Measurements from ENCODE around the gene SNAPC2.

Gene SNAPC2

GRCh38 chr19:7905859-7906258 lies 14.3 kb upstream of the SNAPC2 start:
- TF ChIP-seq CTCF (IDR thresholded peaks at IDR 0.05; ENCODE audit: borderline replicate concordance, control extremely low read depth, extremely low read depth, insufficient read depth, missing control alignments), result no peak
- no peak for DNase-seq (ENCODE audit: low spot score)
- in situ Hi-C loops (cut with MboI; ENCODE audit: low sequenced_read_pairs, unreplicated experiment), result no loop called here

GRCh38 chr19:7907122-7907521 lies 13.0 kb upstream of the SNAPC2 start:
- TF ChIP-seq CTCF (IDR thresholded peaks at IDR 0.05; ENCODE audit: borderline replicate concordance, control extremely low read depth, extremely low read depth, insufficient read depth, missing control alignments), result no peak
- in situ Hi-C loops (cut with MboI; ENCODE audit: low sequenced_read_pairs, unreplicated experiment), result no loop called here

GRCh38 chr19:7907544-7907943 lies 12.6 kb upstream of the SNAPC2 start:
- DNase-seq (ENCODE audit: low spot score), result no peak
- no peak for TF ChIP-seq CTCF (IDR thresholded peaks at IDR 0.05; ENCODE audit: borderline replicate concordance, control extremely low read depth, extremely low read depth, insufficient read depth, missing control alignments)
- in situ Hi-C loops (cut with MboI; ENCODE audit: low sequenced_read_pairs, unreplicated experiment), result no loop called here

More at GRCh38 chr19:7907122-7907521, 13.0 kb upstream of the SNAPC2 start:
- DNase-seq (ENCODE audit: low spot score), result no peak

- in situ Hi-C loops (cut with MboI; ENCODE audit: low sequenced_read_pairs, unreplicated experiment), result no loop called here
- TF ChIP-seq CTCF (IDR thresholded peaks at IDR 0.05; ENCODE audit: borderline replicate concordance, control extremely low read depth, extremely low read depth, insufficient read depth, missing control alignments), result no peak
- no peak for DNase-seq (ENCODE audit: low spot score)
Measured at GRCh38 chr19:7908078-7908699, 11.9 kb upstream of the SNAPC2 start.

GRCh38 chr19:7908742-7909461 lies 11.2 kb upstream of the SNAPC2 start:
- in situ Hi-C loops (cut with MboI; ENCODE audit: low sequenced_read_pairs, unreplicated experiment), result no loop called here
- DNase-seq (ENCODE audit: low spot score), result no peak
- no peak for TF ChIP-seq CTCF (IDR thresholded peaks at IDR 0.05; ENCODE audit: borderline replicate concordance, control extremely low read depth, extremely low read depth, insufficient read depth, missing control alignments)

GRCh38 chr19:7909471-7910067 lies 10.6 kb upstream of the SNAPC2 start:
- in situ Hi-C loops (cut with MboI; ENCODE audit: low sequenced_read_pairs, unreplicated experiment), result no loop called here
- no peak for DNase-seq (ENCODE audit: low spot score)
- TF ChIP-seq CTCF (IDR thresholded peaks at IDR 0.05; ENCODE audit: borderline replicate concordance, control extremely low read depth, extremely low read depth, insufficient read depth, missing control alignments), result no peak
